GM12872 (cell line): Measurements from ENCODE around the gene MARK3.

Source experiments
- CTCF ChIP-seq: IDR thresholded peaks from 3 replicates; pipeline ENCODE4 v1.5.1; 2011; ENCODE audit warnings: low read depth, mild to moderate bottlenecking, low read length, moderate library complexity; ENCODE audit not compliant: insufficient read depth

Gene MARK3

DNA sequence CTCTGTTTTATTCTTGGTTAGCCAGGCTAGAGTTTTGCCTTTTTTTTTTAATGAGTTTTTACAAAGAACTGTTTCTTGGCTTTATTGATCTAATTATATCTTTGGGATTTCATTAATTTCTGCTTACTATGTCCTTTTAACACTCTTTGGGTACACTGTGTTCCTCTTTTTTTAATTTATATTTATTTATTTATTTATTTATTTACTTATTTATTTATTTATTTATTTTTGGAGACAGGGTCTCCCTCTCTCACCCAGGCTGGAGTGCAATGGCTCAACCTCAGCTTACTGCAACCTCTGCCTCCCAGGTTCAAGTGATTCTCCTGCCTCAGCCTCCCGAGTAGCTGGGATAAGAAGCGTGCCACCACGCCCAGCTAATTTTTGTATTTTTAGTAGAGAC lies 15.1 kb upstream of the MARK3 start:
- TF ChIP-seq CTCF: no peak

- no peak for TF ChIP-seq CTCF
Observed at GRCh38 chr14:103372017-103372416, 13.2 kb upstream of the MARK3 start.

DNA sequence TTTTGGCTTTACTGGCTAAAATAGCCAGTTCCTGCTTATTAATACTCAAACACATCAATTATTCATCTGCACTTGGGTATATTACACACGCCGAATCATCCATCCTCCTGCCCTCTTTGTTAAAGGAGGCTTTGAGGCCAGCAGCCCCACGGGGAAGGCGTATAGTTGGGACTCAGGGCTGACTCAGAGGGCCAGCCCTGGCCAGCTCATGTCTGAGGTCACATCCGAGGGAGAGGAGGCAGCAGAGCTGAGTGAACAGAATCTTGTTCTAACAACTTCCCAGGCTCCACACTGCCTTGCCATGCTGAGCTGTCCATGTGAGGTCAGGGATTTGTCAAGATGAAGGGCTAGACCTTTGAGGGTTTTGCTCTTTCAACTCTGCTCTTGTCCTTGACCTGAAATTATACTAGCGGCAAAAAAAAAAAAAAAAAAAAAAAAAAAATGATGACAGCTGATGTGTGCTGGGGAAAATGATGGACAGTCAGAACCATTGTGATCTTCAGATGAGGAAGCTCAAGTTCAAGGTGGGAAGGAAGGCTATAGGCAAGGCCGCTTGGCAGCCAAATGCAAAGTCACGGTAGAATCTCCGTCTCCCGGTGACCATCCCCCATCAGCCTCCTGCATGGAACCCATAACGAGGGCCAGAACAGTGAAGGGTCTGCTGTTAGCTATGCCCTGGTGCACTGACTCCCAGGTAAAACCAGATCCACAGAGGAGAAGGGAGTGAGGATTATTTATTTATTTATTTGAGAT lies 12.5 kb upstream of the MARK3 start:
- no peak for TF ChIP-seq CTCF

- TF ChIP-seq CTCF: no peak
Observed at GRCh38 chr14:103374121-103374520, 11.1 kb upstream of the MARK3 start.

DNA sequence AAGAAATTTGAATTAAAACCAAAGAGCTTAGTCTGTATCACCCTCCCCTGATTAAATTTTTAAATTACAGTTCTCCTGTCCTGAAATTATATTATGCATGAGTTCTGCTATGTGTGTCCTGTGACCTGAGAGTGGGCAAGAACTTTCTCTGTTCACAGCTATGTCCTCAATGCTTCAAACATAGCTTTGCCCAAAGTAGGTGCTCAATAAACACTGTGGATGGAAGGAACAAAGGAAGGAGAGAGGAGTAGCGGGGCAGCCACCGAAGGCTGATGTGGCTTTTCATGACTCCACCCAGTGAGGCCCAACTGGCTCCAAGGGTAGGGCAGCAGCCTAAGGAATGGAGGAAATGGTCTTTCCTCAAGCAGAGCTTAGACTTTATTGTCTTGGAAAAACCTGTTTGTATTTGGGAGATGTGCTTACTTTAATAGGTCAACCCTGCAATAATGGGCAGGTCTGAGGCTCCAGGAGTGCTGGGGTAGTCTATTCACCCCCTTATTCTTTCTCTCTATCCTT lies 7.6 kb upstream of the MARK3 start:
- TF ChIP-seq CTCF: no peak

DNA sequence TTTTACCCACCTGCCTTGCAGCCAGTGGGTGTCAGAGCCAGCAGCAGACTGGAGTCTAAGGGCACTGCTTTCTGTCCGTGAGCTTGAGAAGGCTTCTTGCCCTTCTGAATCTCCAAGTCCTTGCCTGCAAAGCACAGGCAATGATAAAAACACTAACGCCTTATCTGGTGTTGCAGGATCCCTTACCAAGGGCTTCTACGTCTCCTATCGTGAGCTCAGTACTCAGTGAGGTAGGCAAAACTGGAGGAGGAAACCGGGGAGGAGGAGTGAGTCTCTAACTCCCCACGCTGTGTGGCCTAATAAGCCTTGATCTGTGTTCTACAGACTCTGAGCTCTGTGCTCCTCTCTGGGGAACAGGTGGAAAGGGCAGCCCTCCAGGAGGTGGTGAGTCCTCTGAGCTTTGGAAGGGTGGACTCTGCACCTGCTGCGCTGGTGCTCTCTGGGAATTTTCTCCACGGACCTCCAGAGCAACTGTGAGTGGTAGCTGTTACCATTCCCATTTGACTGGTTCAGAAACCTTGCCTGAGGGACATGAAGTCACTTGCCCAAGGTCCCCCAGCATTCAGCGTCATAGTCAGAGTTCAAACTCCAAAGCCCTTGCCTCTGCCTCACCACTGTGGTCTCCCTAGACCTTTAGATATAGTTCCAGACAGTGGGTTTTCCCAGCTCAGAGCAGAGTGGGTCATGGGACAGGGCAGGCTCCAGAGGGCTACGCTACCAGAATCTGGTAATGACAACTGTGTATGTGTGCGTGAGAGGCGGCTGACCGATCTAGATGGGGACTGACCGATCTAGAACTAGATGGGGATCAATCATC lies 7.0 kb upstream of the MARK3 start:
- no peak for TF ChIP-seq CTCF

DNA sequence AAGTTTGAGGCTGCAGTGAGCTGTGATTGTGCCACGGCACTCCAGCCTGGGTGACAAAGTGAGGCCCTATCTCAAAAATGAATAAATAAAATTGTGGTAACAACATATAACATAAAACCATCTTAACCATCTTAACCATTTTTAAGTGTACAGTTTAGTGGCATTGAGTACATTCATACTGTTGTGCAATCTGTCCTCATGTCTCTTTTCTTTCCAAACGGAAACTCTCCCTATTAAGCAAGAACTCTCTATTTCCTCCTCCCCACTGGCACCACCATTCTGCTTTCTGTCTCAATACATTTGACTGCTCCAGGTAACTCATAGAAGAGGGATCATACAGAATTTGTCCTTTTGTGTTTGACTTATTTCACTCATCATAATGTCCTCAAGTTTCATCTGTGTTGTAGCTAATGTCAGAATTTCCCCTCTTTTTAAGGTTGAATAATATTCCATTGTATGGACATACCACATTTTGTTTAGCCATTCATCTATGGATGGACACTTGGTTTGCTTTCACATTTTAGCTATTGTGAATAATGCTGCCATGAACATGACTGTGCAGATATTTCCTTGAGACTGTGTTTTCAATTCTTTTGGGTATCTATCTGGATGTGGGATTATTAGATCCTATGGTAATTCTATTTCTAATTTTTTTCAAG lies 4.4 kb upstream of the MARK3 start:
- no peak for TF ChIP-seq CTCF
